ENCODE results near the gene SHTN1.

Gene SHTN1

DNA sequence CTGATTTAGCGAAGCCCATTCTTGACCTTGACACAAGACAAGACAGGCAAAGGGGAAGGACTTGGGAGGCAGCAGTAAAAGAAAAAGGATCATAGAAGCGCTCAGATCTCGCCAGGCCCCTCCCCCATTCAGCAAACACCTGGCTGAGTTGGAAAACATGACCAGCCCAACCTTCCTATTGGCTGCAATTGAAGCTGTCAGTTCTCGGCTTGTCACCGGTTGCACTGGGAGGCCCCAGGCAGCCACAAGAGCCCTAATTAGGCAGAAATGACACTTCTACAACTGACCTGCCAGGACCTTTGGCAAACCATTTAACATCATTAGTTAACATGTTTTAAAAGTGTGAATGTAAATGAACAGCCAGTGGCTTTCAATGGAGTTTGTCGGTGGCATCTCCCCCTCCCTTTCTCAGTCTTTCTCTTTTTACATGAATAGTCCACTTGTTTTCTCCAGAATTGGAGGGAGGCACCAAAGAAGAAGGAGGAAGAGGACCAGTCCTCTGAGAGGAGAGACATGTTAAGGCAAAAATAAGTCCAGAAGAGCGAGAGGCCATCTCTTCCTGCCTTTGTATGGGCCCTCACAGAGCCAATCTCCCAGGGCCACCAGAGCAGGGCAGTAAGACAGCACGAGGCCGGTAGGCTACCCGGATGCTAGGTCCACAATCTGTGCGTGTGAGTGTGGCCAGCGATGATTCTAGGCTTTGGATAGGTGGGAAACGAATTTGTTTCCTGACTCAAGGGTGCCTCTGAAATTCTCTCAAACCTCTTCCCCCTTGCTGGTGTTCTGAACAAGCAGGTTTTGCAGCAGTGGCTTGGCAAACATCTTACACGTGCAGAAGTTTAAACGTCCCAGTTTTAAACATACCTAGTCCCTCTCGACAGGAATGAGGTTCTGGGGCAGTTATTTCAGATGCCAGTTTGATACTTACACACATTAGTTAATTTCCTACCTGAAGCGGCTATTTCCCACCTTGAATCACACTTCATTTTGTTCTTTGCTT, 170.7 kb downstream of the SHTN1 start:
- no peak for DNase-seq (ENCODE audit: low read depth)

GRCh38 chr10:116831790-116832189, 173.2 kb downstream of the SHTN1 start:
- no peak for DNase-seq (ENCODE audit: low read depth)

Data from T follicular helper cell (primary cell).